Measurements from ENCODE around the gene LIN9.

LIN9 gene

GRCh38 chr1:226337276-226337875 lies 28.4 kb upstream of the LIN9 start:
- Histone ChIP-seq H2BK15ac (ENCODE audit: low read length) (no peak overlapping the region), H3K36me3 (replicated peaks in 1 of 2; ENCODE audit: control insufficient read depth in 2 of 2, insufficient read depth in 2 of 2, low read length in 2 of 2) (no peaks in the 10 kb centered on the region), H2AK5ac (ENCODE audit: low read depth, low read length) (no peak overlapping the region), H3K9ac (ENCODE audit: low read depth, low read length, poor library complexity) (no peak overlapping the region), H3K27me3 (ENCODE audit: control insufficient read depth in 3 of 3, insufficient read depth in 3 of 3, low read depth in 1 of 3, low read length in 3 of 3) (peaks cover 0 to 3% (median 0%) of the 10 kb centered on the region in 3 experiments), H3K9me3 (replicated peaks in 1 of 2; ENCODE audit: control insufficient read depth in 2 of 2, insufficient read depth in 1 of 2, low read depth in 1 of 2, low read length in 2 of 2) (peaks cover 0 to 3% of the 10 kb centered on the region in 2 donors), H3K23ac (ENCODE audit: low read depth, low read length, poor library complexity) (no peak overlapping the region), H3K14ac (ENCODE audit: low read length) (no peak overlapping the region), H3K4me3 (ENCODE audit: low read length in 2 of 2) (no peak overlapping the region), H3K18ac (ENCODE audit: low read length) (no peak overlapping the region), H3K4me1 (ENCODE audit: control insufficient read depth in 2 of 2, insufficient read depth in 1 of 2, low read depth in 1 of 2, low read length in 2 of 2) (no peaks in the 10 kb centered on the region), H3K79me1 (ENCODE audit: low read depth, low read length) (no peaks in the 10 kb centered on the region), H4K8ac (ENCODE audit: low read depth, low read length) (no peak overlapping the region), H4K91ac (ENCODE audit: low read depth, low read length, poor library complexity) (no peak overlapping the region), H2BK12ac (ENCODE audit: low read length) (no peak overlapping the region), H3K27ac (replicated peaks; ENCODE audit: low read length) (no peak overlapping the region), H3K4me2 (ENCODE audit: insufficient read depth, low read length, poor library complexity, severe bottlenecking) (no peak overlapping the region), H2AFZ (ENCODE audit: low read length) (no peak overlapping the region), H2BK5ac (ENCODE audit: low read length) (no peak overlapping the region), H3K4ac (ENCODE audit: low read length) (no peak overlapping the region), H2BK120ac (ENCODE audit: low read depth, low read length) (no peak overlapping the region)
- DNase-seq (ENCODE audit: low spot score) = no peak
- WGBS, 2 donors (ENCODE audit: extremely low coverage in 2 of 2, insufficient read length in 2 of 2, insufficient replicate concordance in 1 of 2) = no CpG with 5 or more reads among the region's 8 CpGs

- Histone ChIP-seq H3K14ac (ENCODE audit: low read length) (no peak overlapping the region), H2BK5ac (ENCODE audit: low read length) (no peak overlapping the region), H3K9me3 (replicated peaks in 1 of 2; ENCODE audit: control insufficient read depth in 2 of 2, insufficient read depth in 1 of 2, low read depth in 1 of 2, low read length in 2 of 2) (peaks cover 0 to 3% of the 10 kb centered on the region in 2 donors), H3K4ac (ENCODE audit: low read length) (no peak overlapping the region), H3K4me2 (ENCODE audit: insufficient read depth, low read length, poor library complexity, severe bottlenecking) (no peak overlapping the region), H2BK120ac (ENCODE audit: low read depth, low read length) (no peak overlapping the region), H3K23ac (ENCODE audit: low read depth, low read length, poor library complexity) (no peak overlapping the region), H2BK15ac (ENCODE audit: low read length) (no peak overlapping the region), H3K4me1 (ENCODE audit: control insufficient read depth in 2 of 2, insufficient read depth in 1 of 2, low read depth in 1 of 2, low read length in 2 of 2) (no peaks in the 10 kb centered on the region), H3K27me3 (ENCODE audit: control insufficient read depth in 3 of 3, insufficient read depth in 3 of 3, low read depth in 1 of 3, low read length in 3 of 3) (peaks cover 0 to 7% (median 0%) of the 10 kb centered on the region in 3 experiments), H3K27ac (replicated peaks; ENCODE audit: low read length) (no peak overlapping the region), H4K8ac (ENCODE audit: low read depth, low read length) (no peak overlapping the region), H3K4me3 (ENCODE audit: low read length in 2 of 2) (no peak overlapping the region), H3K79me1 (ENCODE audit: low read depth, low read length) (no peaks in the 10 kb centered on the region), H4K91ac (ENCODE audit: low read depth, low read length, poor library complexity) (no peak overlapping the region), H2AFZ (ENCODE audit: low read length) (no peak overlapping the region), H2BK12ac (ENCODE audit: low read length) (no peak overlapping the region), H2AK5ac (ENCODE audit: low read depth, low read length) (no peak overlapping the region), H3K36me3 (replicated peaks in 1 of 2; ENCODE audit: control insufficient read depth in 2 of 2, insufficient read depth in 2 of 2, low read length in 2 of 2) (no peaks in the 10 kb centered on the region), H3K9ac (ENCODE audit: low read depth, low read length, poor library complexity) (no peak overlapping the region), H3K18ac (ENCODE audit: low read length) (no peak overlapping the region)
- no peak for DNase-seq (ENCODE audit: low spot score)
- WGBS, 2 donors (ENCODE audit: extremely low coverage in 2 of 2, insufficient read length in 2 of 2, insufficient replicate concordance in 1 of 2) = no CpG with 5 or more reads among the region's 1 CpG
These were observed 26.7 kb upstream of the LIN9 start for GRCh38 chr1:226335661-226336060.

- Histone ChIP-seq H3K27ac (replicated peaks; ENCODE audit: low read length) (no peak overlapping the region), H3K9ac (ENCODE audit: low read depth, low read length, poor library complexity) (no peak overlapping the region), H3K79me1 (ENCODE audit: low read depth, low read length) (no peaks in the 10 kb centered on the region), H3K4ac (ENCODE audit: low read length) (no peak overlapping the region), H2AK5ac (ENCODE audit: low read depth, low read length) (no peak overlapping the region), H3K27me3 (ENCODE audit: control insufficient read depth in 3 of 3, insufficient read depth in 3 of 3, low read depth in 1 of 3, low read length in 3 of 3) (peaks cover 0 to 7% (median 0%) of the 10 kb centered on the region in 3 experiments), H3K4me3 (ENCODE audit: low read length in 2 of 2) (no peak overlapping the region), H3K14ac (ENCODE audit: low read length) (no peak overlapping the region), H2AFZ (ENCODE audit: low read length) (peak overlapping the region; percentile 57), H3K18ac (ENCODE audit: low read length) (no peak overlapping the region), H4K8ac (ENCODE audit: low read depth, low read length) (no peak overlapping the region), H3K23ac (ENCODE audit: low read depth, low read length, poor library complexity) (no peak overlapping the region), H2BK15ac (ENCODE audit: low read length) (no peak overlapping the region), H3K36me3 (replicated peaks in 1 of 2; ENCODE audit: control insufficient read depth in 2 of 2, insufficient read depth in 2 of 2, low read length in 2 of 2) (no peaks in the 10 kb centered on the region), H2BK5ac (ENCODE audit: low read length) (no peak overlapping the region), H2BK12ac (ENCODE audit: low read length) (no peak overlapping the region), H4K91ac (ENCODE audit: low read depth, low read length, poor library complexity) (no peak overlapping the region), H3K4me1 (ENCODE audit: control insufficient read depth in 2 of 2, insufficient read depth in 1 of 2, low read depth in 1 of 2, low read length in 2 of 2) (peaks cover 0 to under 1% of the 10 kb centered on the region in 2 donors), H3K9me3 (replicated peaks in 1 of 2; ENCODE audit: control insufficient read depth in 2 of 2, insufficient read depth in 1 of 2, low read depth in 1 of 2, low read length in 2 of 2) (no peaks in the 10 kb centered on the region), H3K4me2 (ENCODE audit: insufficient read depth, low read length, poor library complexity, severe bottlenecking) (no peak overlapping the region), H2BK120ac (ENCODE audit: low read depth, low read length) (no peak overlapping the region)
- DNase-seq (ENCODE audit: low spot score) = no peak
- WGBS, 2 donors (ENCODE audit: extremely low coverage in 2 of 2, insufficient read length in 2 of 2, insufficient replicate concordance in 1 of 2) = no CpG with 5 or more reads among the region's 2 CpGs
These were observed 24.0 kb upstream of the LIN9 start for GRCh38 chr1:226332947-226333346.

GRCh38 chr1:226329237-226329636 lies 20.3 kb upstream of the LIN9 start:
- H3K79me1 ChIP-seq (ENCODE audit: low read depth, low read length) = no peaks in the 10 kb centered on the region
- no peaks in the 10 kb centered on the region for H3K9me3 ChIP-seq (replicated peaks in 1 of 2; ENCODE audit: control insufficient read depth in 2 of 2, insufficient read depth in 1 of 2, low read depth in 1 of 2, low read length in 2 of 2)
- no peak overlapping the region for H2AFZ ChIP-seq (ENCODE audit: low read length)
- H4K8ac ChIP-seq (ENCODE audit: low read depth, low read length) = no peak overlapping the region
- H3K4ac ChIP-seq (ENCODE audit: low read length) = no peak overlapping the region
- no peaks in the 10 kb centered on the region for H3K36me3 ChIP-seq (replicated peaks in 1 of 2; ENCODE audit: control insufficient read depth in 2 of 2, insufficient read depth in 2 of 2, low read length in 2 of 2)
- H3K4me1 ChIP-seq (ENCODE audit: control insufficient read depth in 2 of 2, insufficient read depth in 1 of 2, low read depth in 1 of 2, low read length in 2 of 2) = peaks cover 0 to 4% of the 10 kb centered on the region in 2 donors
- H3K18ac ChIP-seq (ENCODE audit: low read length) = no peak overlapping the region
- H3K23ac ChIP-seq (ENCODE audit: low read depth, low read length, poor library complexity) = no peak overlapping the region
- DNase-seq (ENCODE audit: low spot score) = no peak
- no peak overlapping the region for H2BK120ac ChIP-seq (ENCODE audit: low read depth, low read length)
- no peak overlapping the region for H3K9ac ChIP-seq (ENCODE audit: low read depth, low read length, poor library complexity)
- H2AK5ac ChIP-seq (ENCODE audit: low read depth, low read length) = no peak overlapping the region
- H2BK15ac ChIP-seq (ENCODE audit: low read length) = no peak overlapping the region
- no peak overlapping the region for H3K27ac ChIP-seq (replicated peaks; ENCODE audit: low read length)
- H3K4me3 ChIP-seq (ENCODE audit: low read length in 2 of 2) = no peak overlapping the region
- no peak overlapping the region for H3K4me2 ChIP-seq (ENCODE audit: insufficient read depth, low read length, poor library complexity, severe bottlenecking)
- no peak overlapping the region for H4K91ac ChIP-seq (ENCODE audit: low read depth, low read length, poor library complexity)
- no CpG with 5 or more reads among the region's 3 CpGs for WGBS, 2 donors (ENCODE audit: extremely low coverage in 2 of 2, insufficient read length in 2 of 2, insufficient replicate concordance in 1 of 2)
- no peak overlapping the region for H2BK12ac ChIP-seq (ENCODE audit: low read length)
- H3K27me3 ChIP-seq (ENCODE audit: control insufficient read depth in 3 of 3, insufficient read depth in 3 of 3, low read depth in 1 of 3, low read length in 3 of 3) = peaks cover 0 to 4% (median 0%) of the 10 kb centered on the region in 3 experiments
- H3K14ac ChIP-seq (ENCODE audit: low read length) = no peak overlapping the region
- no peak overlapping the region for H2BK5ac ChIP-seq (ENCODE audit: low read length)
